ENCODE data around the gene WDFY3.

Gene WDFY3

DNA sequence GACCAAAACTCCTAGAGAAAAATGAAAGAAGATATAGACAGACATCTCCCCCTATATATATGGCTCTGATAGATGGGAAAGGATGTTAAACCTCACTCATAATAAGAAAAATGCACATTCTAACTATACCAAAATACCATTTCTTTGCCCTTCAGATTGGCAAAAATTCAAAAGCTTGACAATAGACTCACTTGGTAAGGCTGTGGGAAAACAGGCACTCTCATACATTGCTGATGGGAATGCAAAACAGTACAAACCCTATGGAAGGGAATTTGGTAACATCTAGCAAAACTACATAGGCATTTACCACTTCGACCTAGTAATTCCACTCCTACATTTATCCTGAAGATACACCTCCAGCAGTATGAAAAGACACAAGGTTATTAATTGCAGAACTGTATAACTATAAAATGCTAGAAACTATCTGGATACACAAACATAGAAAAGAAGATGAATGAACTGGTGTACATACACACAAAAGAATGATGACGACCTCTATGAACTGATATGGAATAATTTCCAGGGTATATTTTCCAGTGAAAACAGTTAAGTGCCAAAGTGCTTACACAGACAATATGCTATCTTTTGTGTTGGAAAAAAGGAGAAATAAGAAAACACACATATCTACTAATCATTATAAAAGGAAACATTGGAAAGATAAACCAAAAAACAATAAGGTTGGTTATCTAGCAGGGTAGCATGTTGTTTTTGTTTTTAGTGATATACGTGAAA, 48.5 kb downstream of the WDFY3 start:
- ATAC-seq, result peak; percentile 53
- TF ChIP-seq SNAI2 (CRISPR knock-in tag; IDR thresholded peaks at IDR 0.05) (no peak), TOX (CRISPR knock-in tag; IDR thresholded peaks at IDR 0.05; ENCODE audit: borderline replicate concordance) (no peak), OSR1 (CRISPR knock-in tag; IDR thresholded peaks at IDR 0.05) (no peak), ZFP30 (CRISPR knock-in tag; IDR thresholded peaks at IDR 0.05) (no peak), PPARA (CRISPR knock-in tag; IDR thresholded peaks at IDR 0.05; ENCODE audit: borderline replicate concordance) (no peak), ISL1 (CRISPR knock-in tag; IDR thresholded peaks at IDR 0.05) (no peak)
- TF ChIP-seq, protein P1, sequence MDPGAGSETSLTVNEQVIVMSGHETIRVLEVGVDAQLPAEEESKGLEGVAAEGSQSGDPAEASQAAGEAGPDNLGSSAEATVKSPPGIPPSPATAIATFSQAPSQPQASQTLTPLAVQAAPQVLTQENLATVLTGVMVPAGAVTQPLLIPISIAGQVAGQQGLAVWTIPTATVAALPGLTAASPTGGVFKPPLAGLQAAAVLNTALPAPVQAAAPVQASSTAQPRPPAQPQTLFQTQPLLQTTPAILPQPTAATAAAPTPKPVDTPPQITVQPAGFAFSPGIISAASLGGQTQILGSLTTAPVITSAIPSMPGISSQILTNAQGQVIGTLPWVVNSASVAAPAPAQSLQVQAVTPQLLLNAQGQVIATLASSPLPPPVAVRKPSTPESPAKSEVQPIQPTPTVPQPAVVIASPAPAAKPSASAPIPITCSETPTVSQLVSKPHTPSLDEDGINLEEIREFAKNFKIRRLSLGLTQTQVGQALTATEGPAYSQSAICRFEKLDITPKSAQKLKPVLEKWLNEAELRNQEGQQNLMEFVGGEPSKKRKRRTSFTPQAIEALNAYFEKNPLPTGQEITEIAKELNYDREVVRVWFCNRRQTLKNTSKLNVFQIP (CRISPR knock-in tag; IDR thresholded peaks at IDR 0.05; ENCODE audit: borderline replicate concordance, low read depth), result no peak
- TF ChIP-seq, protein P2, sequence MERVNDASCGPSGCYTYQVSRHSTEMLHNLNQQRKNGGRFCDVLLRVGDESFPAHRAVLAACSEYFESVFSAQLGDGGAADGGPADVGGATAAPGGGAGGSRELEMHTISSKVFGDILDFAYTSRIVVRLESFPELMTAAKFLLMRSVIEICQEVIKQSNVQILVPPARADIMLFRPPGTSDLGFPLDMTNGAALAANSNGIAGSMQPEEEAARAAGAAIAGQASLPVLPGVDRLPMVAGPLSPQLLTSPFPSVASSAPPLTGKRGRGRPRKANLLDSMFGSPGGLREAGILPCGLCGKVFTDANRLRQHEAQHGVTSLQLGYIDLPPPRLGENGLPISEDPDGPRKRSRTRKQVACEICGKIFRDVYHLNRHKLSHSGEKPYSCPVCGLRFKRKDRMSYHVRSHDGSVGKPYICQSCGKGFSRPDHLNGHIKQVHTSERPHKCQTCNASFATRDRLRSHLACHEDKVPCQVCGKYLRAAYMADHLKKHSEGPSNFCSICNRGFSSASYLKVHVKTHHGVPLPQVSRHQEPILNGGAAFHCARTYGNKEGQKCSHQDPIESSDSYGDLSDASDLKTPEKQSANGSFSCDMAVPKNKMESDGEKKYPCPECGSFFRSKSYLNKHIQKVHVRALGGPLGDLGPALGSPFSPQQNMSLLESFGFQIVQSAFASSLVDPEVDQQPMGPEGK (CRISPR knock-in tag; IDR thresholded peaks at IDR 0.05; ENCODE audit: borderline replicate concordance), result no peak

DNA sequence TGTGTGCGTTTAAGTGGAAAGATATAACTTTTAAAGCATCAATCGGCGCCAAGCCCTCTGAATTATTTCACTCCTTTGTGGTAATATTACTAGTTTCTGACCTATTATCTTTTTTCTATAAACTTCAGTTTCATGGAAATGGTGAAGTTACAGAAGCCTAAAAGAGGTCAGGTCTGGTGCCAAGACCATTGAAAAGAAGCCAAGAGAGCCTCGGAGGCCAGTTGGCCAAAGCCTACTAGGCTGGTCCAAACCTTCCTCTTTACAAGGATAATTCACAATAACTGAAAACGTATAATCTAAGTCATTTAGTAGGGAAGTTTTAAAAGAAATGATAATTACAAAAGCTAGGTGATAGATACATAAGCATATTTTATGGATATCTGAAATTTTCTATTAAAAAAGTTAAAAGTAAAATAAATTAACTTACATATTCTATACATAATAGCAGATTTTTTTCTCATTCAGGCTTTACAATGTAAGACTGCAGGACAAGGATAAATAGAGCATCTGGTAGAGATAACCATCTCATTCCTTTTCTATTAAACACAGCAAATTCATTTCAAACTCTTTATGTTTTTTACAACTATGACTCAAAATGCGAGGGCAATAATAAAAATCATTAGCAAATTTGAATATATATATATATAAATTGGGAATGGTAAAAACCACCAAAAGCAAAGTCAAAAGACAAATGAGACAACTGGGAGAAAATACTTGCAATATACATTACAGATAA, 49.2 kb downstream of the WDFY3 start:
- TF ChIP-seq BACH2 (CRISPR knock-in tag; IDR thresholded peaks at IDR 0.05; ENCODE audit: borderline replicate concordance) (no peak), ZNF8 (CRISPR knock-in tag; IDR thresholded peaks at IDR 0.05) (no peak), OSR1 (CRISPR knock-in tag; IDR thresholded peaks at IDR 0.05) (no peak), ESRRG (CRISPR knock-in tag; IDR thresholded peaks at IDR 0.05) (no peak)
- TF ChIP-seq, protein P3, sequence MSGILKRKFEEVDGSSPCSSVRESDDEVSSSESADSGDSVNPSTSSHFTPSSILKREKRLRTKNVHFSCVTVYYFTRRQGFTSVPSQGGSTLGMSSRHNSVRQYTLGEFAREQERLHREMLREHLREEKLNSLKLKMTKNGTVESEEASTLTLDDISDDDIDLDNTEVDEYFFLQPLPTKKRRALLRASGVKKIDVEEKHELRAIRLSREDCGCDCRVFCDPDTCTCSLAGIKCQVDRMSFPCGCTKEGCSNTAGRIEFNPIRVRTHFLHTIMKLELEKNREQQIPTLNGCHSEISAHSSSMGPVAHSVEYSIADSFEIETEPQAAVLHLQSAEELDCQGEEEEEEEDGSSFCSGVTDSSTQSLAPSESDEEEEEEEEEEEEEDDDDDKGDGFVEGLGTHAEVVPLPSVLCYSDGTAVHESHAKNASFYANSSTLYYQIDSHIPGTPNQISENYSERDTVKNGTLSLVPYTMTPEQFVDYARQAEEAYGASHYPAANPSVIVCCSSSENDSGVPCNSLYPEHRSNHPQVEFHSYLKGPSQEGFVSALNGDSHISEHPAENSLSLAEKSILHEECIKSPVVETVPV (CRISPR knock-in tag; IDR thresholded peaks at IDR 0.05), result no peak
- peak; percentile 50; the same call in 1 of the 3 replicates for ATAC-seq

DNA sequence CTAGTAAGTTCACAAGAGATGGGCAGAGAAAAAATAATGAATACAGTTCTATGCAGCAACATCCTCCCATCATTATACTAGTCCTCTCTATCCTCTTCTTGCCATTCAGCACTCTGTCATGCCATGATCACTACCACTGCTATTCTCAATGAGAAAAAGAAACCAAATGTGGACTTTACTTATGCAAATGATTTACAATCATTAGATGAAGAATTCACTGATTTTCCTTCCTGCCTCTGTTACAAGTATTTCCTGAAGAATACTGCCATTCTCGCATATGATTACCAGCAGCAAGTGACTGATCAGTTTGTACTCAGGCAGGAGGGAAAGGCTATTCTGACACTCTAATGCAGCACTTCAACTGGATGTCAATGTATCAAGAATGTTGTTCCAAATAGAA, 50.3 kb downstream of the WDFY3 start:
- ATAC-seq, result no peak
- no peak for TF ChIP-seq OSR1 (CRISPR knock-in tag; IDR thresholded peaks at IDR 0.05)

DNA sequence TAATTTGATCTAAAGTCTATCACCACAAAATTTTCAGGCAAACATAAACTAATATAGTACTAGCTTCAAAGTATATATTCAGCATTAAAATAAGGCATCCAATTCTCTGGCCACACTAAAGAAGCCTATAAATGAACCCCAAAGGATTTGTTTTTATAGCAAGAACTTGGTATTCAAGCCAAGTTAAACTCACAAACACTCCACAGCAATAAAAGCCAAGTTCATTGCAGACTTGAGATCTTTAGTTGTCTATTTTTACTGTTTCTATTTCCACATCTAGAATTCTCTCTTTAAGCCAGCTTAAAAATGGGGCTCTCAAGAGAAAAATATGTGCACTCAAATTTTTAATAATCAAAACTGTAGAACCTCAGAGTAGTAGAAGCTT, 51.1 kb downstream of the WDFY3 start:
- TF ChIP-seq ZFP3 (CRISPR knock-in tag; IDR thresholded peaks at IDR 0.05), result no peak
- TF ChIP-seq ZNF70 (CRISPR knock-in tag; IDR thresholded peaks at IDR 0.05), result no peak
- TF ChIP-seq, protein P3 (CRISPR knock-in tag; IDR thresholded peaks at IDR 0.05), result no peak
- TF ChIP-seq CSDC2 (CRISPR knock-in tag; IDR thresholded peaks at IDR 0.05), result no peak
- no peak for TF ChIP-seq PPARA (CRISPR knock-in tag; IDR thresholded peaks at IDR 0.05; ENCODE audit: borderline replicate concordance)
- no peak for TF ChIP-seq OSR1 (CRISPR knock-in tag; IDR thresholded peaks at IDR 0.05)
- TF ChIP-seq, protein P2 (CRISPR knock-in tag; IDR thresholded peaks at IDR 0.05; ENCODE audit: borderline replicate concordance), result no peak
- TF ChIP-seq, protein P1 (CRISPR knock-in tag; IDR thresholded peaks at IDR 0.05; ENCODE audit: borderline replicate concordance, low read depth), result no peak
- no peak for ATAC-seq

Measured in SK-N-SH treated with all-trans-retinoic acid at 6 μM for 48 hours (cell line).